Activated CD4-positive, alpha-beta T cell treated with anti-CD3 and anti-CD28 coated beads for 36 hours (primary cell): ENCODE measurements around the gene RNF32. TPM values are rescaled to one million over a fixed set of nuclear protein-coding genes. Genes with fewer than 3 reads are reported as not detected.
"Not testable (repeated sequence)": the region's sequence is repeated elsewhere in the genome, so short reads cannot be mapped to it uniquely, and the experiment has no call there.

Experiments used
- ATAC-seq: fragments of 200-7000 bp; cut with Tn5 transposase; one replicate; pipeline ENCODE4 v1.10.0; 2021; ENCODE audit warnings: mild to moderate bottlenecking, moderate library complexity
- CTCF ChIA-PET: fragments of 350-600 bp; sonication (Branson Sonifier 250); formaldehyde crosslinking; loops from one replicate; lab custom pipeline; 2021; ENCODE audit warnings: antibody characterized with exemption; lab: Charles Lee
- POLR2A ChIA-PET: fragments of 350-600 bp; sonication (Branson Sonifier 250); formaldehyde crosslinking; loops from one replicate; lab custom pipeline; 2021; ENCODE audit warnings: antibody characterized with exemption, inconsistent platforms; lab: Charles Lee
- DNase-seq: peaks from one replicate; pipeline ENCODE4 v3.0.0-alpha.2; 2020
- H3K27ac Mint-ChIP-seq: one replicate; pipeline ENCODE4 v1.8.0; 2021; ENCODE audit warnings: mixed read lengths
- H3K27me3 Mint-ChIP-seq: one replicate; pipeline ENCODE4 v1.8.0; 2021; ENCODE audit warnings: mixed read lengths
- H3K36me3 Mint-ChIP-seq: one replicate; pipeline ENCODE4 v1.8.0; 2021; ENCODE audit warnings: low read depth, mixed read lengths
- H3K4me1 Mint-ChIP-seq: one replicate; pipeline ENCODE4 v1.8.0; 2021; ENCODE audit warnings: mixed read lengths
- H3K4me3 Mint-ChIP-seq: one replicate; pipeline ENCODE4 v1.8.0; 2021; ENCODE audit warnings: mild to moderate bottlenecking, moderate library complexity, mixed read lengths
- H3K9me3 Mint-ChIP-seq: one replicate; pipeline ENCODE4 v1.8.0; 2021; ENCODE audit warnings: low read depth, mixed read lengths
- intact Hi-C, 2 experiments: fragments of 100-400 bp; cut with DNase I in 1 of 2; cut with micrococcal nuclease in 1 of 2; formaldehyde crosslinking; loops; one replicate each; pipeline versions ENCODE4 v1.14.2 to v1.15.1; 2022 to 2024; cut with DNase I, micrococcal nuclease
- total RNA-seq, 2 experiments: library from RNA; stranded (reverse); gene quantifications; one replicate each; pipeline ENCODE4 v1.2.3, GENCODE V29; 2021

The RNF32 gene
- total RNA-seq, 2 experiments from 2014 or later: 0.71 to 0.90 TPM

- ChIA-PET POLR2A (no interaction called here), CTCF (interaction anchor here (0.7 to 1.5 kb wide), 4 partner anchors 11 to 56 kb away, joined by 3 to 4 read pairs (median 3); no protein-coding TSS in a partner anchor)
- intact Hi-C loops: no loop called here
- Mint-ChIP-seq H3K9me3 (peaks cover 12% of the 10 kb centered on the region), H3K27me3 (peaks cover 15% of the 10 kb centered on the region), H3K36me3 (no peaks in the 10 kb centered on the region), H3K4me3 (no peak overlapping the region), H3K27ac (no peak overlapping the region), H3K4me1 (no peaks in the 10 kb centered on the region)
- ATAC-seq (no peak), DNase-seq (no peak)
Measured at GRCh38 chr7:156629873-156630272, 10.7 kb upstream of the RNF32 start.

- H3K9me3 Mint-ChIP-seq: peaks cover 11% of the 10 kb centered on the region
- no peak overlapping the region for H3K27ac Mint-ChIP-seq
- ChIA-PET CTCF (interaction anchor here (0.7 kb wide), 1 partner anchor 369 kb away, joined by 3 read pairs; no protein-coding TSS in a partner anchor), POLR2A (no interaction called here)
- intact Hi-C loops: no loop called here
- no peak overlapping the region for H3K4me3 Mint-ChIP-seq
- ATAC-seq (no peak), DNase-seq (no peak)
- peaks cover 2% of the 10 kb centered on the region for H3K36me3 Mint-ChIP-seq
- H3K27me3 Mint-ChIP-seq: peaks cover 24% of the 10 kb centered on the region
- no peaks in the 10 kb centered on the region for H3K4me1 Mint-ChIP-seq
Measured at GRCh38 chr7:156634117-156634516, 6.5 kb upstream of the RNF32 start.

GRCh38 chr7:156635529-156636385, 4.8 kb upstream of the RNF32 start:
- intact Hi-C loops: no loop called here
- H3K27me3 Mint-ChIP-seq: peaks cover 24% of the 10 kb centered on the region
- H3K9me3 Mint-ChIP-seq: peaks cover 13% of the 10 kb centered on the region
- H3K4me3 Mint-ChIP-seq: no peak overlapping the region
- POLR2A ChIA-PET: no interaction called here
- DNase-seq: no peak
- CTCF ChIA-PET: no interaction called here
- H3K4me1 Mint-ChIP-seq: peaks cover 8% of the 10 kb centered on the region
- no peak overlapping the region for H3K27ac Mint-ChIP-seq
- no peak for ATAC-seq
- peaks cover 5% of the 10 kb centered on the region for H3K36me3 Mint-ChIP-seq

GRCh38 chr7:156637093-156637492, 3.5 kb upstream of the RNF32 start:
- CTCF ChIA-PET: not testable (repeated sequence)

GRCh38 chr7:156638443-156639077, 2.0 kb upstream of the RNF32 start:
- ChIA-PET CTCF (interaction anchor here (0.8 kb wide), 1 partner anchor 862 kb away, joined by 3 read pairs; no protein-coding TSS in a partner anchor), POLR2A (interaction anchor here (0.5 kb wide), 1 partner anchor 246 kb away, joined by 3 read pairs; no protein-coding TSS in a partner anchor)
- H3K4me1 Mint-ChIP-seq: peaks cover 15% of the 10 kb centered on the region
- H3K9me3 Mint-ChIP-seq: peaks cover 13% of the 10 kb centered on the region
- H3K27ac Mint-ChIP-seq: no peak overlapping the region
- ATAC-seq: no peak
- peak overlapping the region; percentile 73 for H3K4me3 Mint-ChIP-seq
- H3K36me3 Mint-ChIP-seq: peaks cover 5% of the 10 kb centered on the region
- intact Hi-C loops: no loop called here
- peaks cover 28% of the 10 kb centered on the region for H3K27me3 Mint-ChIP-seq
- no peak for DNase-seq

More at GRCh38 chr7:156637093-156637492, 3.5 kb upstream of the RNF32 start:
- H3K27me3 Mint-ChIP-seq: peaks cover 29% of the 10 kb centered on the region
- peaks cover 15% of the 10 kb centered on the region for H3K4me1 Mint-ChIP-seq
- DNase-seq, ATAC-seq, H3K27ac Mint-ChIP-seq, POLR2A ChIA-PET, H3K36me3 Mint-ChIP-seq, H3K4me3 Mint-ChIP-seq, intact Hi-C loops: not testable (repeated sequence)
- H3K9me3 Mint-ChIP-seq: peaks cover 13% of the 10 kb centered on the region

- peaks cover 5% of the 10 kb centered on the region for H3K36me3 Mint-ChIP-seq
- peak overlapping the region; percentile 84 for H3K27ac Mint-ChIP-seq
- intact Hi-C loops: loop anchor here (1.0 to 5.0 kb wide), 9 partner anchors 26 to 995 kb away; partner anchors contain the start of genes DNAJB6 (in 1 of the 2), LMBR1 (in 1 of the 2), NOM1 (in 1 of the 2) and RBM33 (in 1 of the 2)
- DNase-seq (peak; percentile 31), ATAC-seq (peak; percentile 11)
- peaks cover 27% of the 10 kb centered on the region for H3K27me3 Mint-ChIP-seq
- CTCF ChIA-PET: interaction anchor here (0.5 to 0.8 kb wide), 3 partner anchors 16 to 863 kb away, joined by 3 read pairs; no protein-coding TSS in a partner anchor
- H3K4me1 Mint-ChIP-seq: peaks cover 15% of the 10 kb centered on the region
- POLR2A ChIA-PET: no interaction called here
- H3K9me3 Mint-ChIP-seq: peaks cover 13% of the 10 kb centered on the region
- H3K4me3 Mint-ChIP-seq: peak overlapping the region; percentile 73
Measured at GRCh38 chr7:156639426-156640256, 933 bp upstream of the RNF32 start.

GRCh38 chr7:156640949-156641485, 443 bp downstream of the RNF32 start:
- Mint-ChIP-seq H3K4me1 (peaks cover 15% of the 10 kb centered on the region), H3K4me3 (peak overlapping the region; percentile 76), H3K36me3 (peaks cover 5% of the 10 kb centered on the region), H3K27me3 (peaks cover 29% of the 10 kb centered on the region), H3K27ac (peak overlapping the region; percentile 87), H3K9me3 (peaks cover 13% of the 10 kb centered on the region)
- ATAC-seq (peak; percentile 72), DNase-seq (peak; percentile 79)
- POLR2A ChIA-PET: interaction anchor here (0.6 to 0.8 kb wide), 2 partner anchors 11 to 114 kb away, joined by 3 read pairs; no protein-coding TSS in a partner anchor
- CTCF ChIA-PET: interaction anchor here (0.7 kb wide), 2 partner anchors 10 to 1660 kb away, joined by 3 read pairs; no protein-coding TSS in a partner anchor
- intact Hi-C loops: loop anchor here (1.0 to 5.0 kb wide), 10 partner anchors 28 to 997 kb away; partner anchors contain the start of genes DNAJB6 (in 1 of the 2), LMBR1 (in 1 of the 2), NOM1 (in 1 of the 2) and RBM33 (in 1 of the 2)

- Mint-ChIP-seq H3K4me3 (no peak overlapping the region), H3K9me3 (peaks cover 8% of the 10 kb centered on the region), H3K27ac (no peak overlapping the region), H3K36me3 (peaks cover 5% of the 10 kb centered on the region), H3K4me1 (peaks cover 15% of the 10 kb centered on the region), H3K27me3 (peaks cover 30% of the 10 kb centered on the region)
- ATAC-seq: no peak
- ChIA-PET POLR2A (no interaction called here), CTCF (interaction anchor here (1.3 kb wide), 1 partner anchor 11 kb away, joined by 3 read pairs; no protein-coding TSS in a partner anchor)
- DNase-seq: no peak
- intact Hi-C loops: loop anchor here in 1 of 2 experiments (5.0 kb wide), 1 partner anchor 175 kb away; no protein-coding TSS in a partner anchor
Measured at GRCh38 chr7:156642306-156643045, 1.9 kb downstream of the RNF32 start.

- POLR2A ChIA-PET, H3K4me1 Mint-ChIP-seq, H3K9me3 Mint-ChIP-seq, ATAC-seq, H3K27ac Mint-ChIP-seq, DNase-seq, CTCF ChIA-PET, H3K4me3 Mint-ChIP-seq, intact Hi-C loops, H3K36me3 Mint-ChIP-seq: not testable (repeated sequence)
- H3K27me3 Mint-ChIP-seq: peaks cover 62% of the 10 kb centered on the region
Measured at GRCh38 chr7:156647330-156647729, 6.8 kb downstream of the RNF32 start.

- ATAC-seq: peak; percentile 26
- CTCF ChIA-PET: interaction anchor here (0.6 kb wide), 1 partner anchor 375 kb away, joined by 3 read pairs; no protein-coding TSS in a partner anchor
- Mint-ChIP-seq H3K4me3 (no peak overlapping the region), H3K27ac (no peak overlapping the region), H3K4me1 (no peaks in the 10 kb centered on the region), H3K36me3 (no peaks in the 10 kb centered on the region), H3K9me3 (peaks cover 5% of the 10 kb centered on the region), H3K27me3 (peaks cover 64% of the 10 kb centered on the region)
- DNase-seq: peak; percentile 48
- intact Hi-C loops: loop anchor here in 1 of 2 experiments (1.0 kb wide), 1 partner anchor 167 kb away; no protein-coding TSS in a partner anchor
- POLR2A ChIA-PET: no interaction called here
Measured at GRCh38 chr7:156650042-156650441, 9.5 kb downstream of the RNF32 start.
